Cerebellar nuclear complex (tissue), 1 donor: ENCODE results near the gene RAD51B.
"Not testable (repeated sequence)": the region's sequence is repeated elsewhere in the genome, so short reads cannot be mapped to it uniquely, and the experiment has no call there.

ENCODE experiments used
- DNase-seq, 2 experiments: peaks; one replicate each; lab custom pipeline; 2025; lab: John Stamatoyannopoulos, UW

Gene RAD51B

DNA sequence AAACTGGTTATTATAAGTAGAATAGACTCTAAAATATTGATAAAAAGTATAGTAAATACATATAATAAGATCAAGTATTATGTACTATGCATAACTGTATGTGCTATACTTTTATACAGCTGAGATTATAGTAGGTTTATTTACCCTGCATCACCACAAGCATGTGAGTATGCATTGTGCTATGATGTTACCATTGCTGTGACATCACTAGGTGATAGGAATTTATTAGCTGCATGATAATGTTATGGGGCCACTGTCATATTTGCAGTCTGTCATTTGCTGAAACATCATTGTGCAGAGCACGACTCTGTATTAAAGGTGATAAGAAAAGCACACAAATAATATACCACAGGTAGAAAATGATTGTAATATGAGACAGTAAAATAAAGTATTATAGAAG is 587.7 kb downstream of the RAD51B start:
- DNase-seq, result no peak

DNA sequence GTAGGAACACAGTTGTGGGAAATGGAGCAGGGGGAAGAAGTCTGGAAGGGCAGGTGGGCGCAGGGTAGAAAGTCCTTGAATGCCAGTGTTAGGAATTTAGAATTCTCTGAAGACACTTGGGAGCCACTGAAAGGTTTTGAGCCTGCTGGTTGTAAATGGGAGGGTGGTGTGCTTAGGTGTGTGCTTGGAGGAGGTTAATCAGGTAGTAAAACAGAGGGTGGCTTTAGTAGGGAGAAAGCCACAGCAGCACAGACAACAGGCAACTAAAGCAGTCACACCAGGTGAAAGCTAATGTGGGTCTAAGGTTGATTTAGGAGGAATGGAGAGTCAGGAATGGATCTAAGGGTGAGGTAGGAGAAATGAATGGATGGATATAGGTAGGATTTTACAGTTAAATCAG is 588.2 kb downstream of the RAD51B start:
- DNase-seq, result no peak

DNA sequence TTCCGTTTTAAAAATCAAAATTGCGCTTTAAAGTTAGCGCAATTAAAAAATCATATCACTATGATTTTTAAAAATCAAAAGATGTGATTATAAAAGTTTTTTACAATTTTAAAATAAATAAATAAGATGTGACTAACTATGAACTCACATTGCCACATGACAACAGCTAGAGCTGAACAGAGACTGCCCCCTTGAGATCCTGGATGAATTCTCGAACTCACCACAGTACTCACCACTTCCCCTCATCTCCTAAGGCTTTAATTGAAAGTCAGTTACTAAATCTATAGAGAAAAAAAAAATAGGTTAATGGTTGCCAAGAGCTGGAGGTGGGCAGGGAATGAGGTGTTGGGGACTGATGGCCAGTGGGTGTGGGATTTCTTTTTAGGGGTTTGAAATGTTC is 589.1 kb downstream of the RAD51B start:
- no peak for DNase-seq

DNA sequence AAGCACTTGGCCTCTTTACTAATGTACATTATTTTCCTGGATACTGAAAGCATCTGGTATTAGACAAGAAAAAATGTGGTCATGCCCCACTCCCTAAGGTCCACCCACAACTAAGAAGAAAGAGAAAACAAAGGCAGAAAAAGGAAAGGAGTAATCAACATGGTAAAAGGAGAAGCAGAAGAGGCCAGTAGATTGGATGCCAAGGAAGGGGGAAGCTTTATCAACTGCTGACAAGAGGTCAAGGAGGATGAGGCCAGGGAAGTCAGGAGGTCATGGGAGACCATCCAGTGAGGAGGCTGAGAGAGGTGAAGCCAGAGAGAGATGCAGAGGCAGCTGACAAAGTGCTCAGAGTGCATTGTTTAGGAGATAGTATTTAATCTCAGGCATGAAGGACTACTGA is 589.8 kb downstream of the RAD51B start:
- no peak for DNase-seq

DNA sequence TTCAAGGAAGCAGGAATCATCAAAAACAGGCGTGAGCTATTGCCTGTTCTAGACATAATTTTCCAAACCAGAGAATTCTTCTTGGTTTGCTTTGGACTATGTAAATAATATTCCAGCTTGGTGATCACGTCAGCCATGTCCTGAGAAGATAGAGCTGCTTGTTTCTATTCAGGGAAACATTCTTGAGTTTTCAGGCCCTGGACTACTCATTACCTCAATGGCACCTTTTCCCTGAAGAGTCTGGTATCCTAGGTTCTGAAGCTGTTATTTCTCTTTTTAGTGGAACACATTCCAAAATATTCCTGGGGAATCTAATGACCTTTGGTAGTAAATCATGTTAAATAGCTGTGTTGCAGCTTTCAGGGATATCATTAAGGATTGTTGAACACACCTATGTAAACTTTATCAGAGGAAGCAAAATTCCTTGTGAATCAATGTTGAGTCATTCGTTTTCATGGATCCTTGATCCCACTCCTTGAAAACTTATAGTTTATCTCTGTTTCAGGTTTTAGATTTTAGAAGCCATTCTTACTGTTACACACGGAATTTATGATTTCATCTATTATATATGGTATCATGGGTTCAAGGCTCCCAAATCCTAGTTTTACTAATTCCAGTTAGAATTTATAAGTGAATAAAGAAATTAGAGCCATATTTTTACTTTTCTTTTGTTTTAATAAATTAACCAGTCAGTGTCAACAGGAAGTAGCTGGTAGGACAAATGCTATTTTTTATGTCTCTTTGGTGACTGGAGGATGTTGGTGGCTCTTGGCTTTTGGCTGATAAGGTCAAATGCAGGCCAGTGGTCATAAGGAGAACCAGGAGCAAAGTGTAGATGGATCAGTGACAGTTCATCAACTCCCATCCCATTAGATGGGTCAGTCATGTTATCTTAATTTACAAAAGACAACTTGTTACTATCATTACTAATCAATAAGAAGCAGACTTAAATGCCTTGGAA is 593.2 kb downstream of the RAD51B start:
- DNase-seq, result no peak

DNA sequence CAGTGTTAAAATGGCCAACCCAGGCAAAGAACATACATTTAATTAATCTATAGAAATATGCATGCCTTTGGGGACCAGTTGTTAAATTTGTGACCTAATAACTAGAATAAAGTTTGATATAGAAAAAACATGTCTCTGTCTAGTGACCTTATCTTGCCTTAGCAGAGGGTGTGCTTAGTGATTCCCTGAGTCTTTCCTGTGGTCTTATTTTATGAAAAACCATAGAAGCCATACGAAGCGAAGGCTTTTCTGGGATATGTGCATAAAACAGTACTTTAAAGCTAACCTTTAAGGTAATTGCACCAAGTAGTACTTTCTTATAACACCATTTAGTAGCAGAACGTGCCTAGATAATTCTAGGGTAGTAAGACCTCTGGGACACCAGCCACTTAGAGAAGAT is 593.9 kb downstream of the RAD51B start:
- no peak for DNase-seq

DNA sequence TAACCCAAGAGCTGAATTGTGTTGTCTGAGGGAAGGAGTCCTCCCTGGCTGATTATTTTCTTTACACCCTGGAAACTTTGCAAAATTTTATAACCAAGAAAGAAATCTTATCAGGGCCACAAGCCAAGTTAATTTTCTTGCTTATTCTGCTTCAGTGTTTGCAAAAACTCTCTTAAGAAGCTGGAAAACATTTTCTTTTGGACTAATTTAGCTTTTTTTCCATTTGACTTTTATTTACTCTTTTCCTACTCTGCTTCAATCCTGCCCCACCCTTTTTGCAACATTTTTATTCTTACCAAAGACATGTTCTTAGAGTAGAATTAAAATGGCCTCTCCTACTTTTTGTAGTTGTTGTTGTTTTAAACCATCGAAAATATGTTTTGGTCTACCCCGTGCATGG is 594.5 kb downstream of the RAD51B start:
- DNase-seq, result no peak

DNA sequence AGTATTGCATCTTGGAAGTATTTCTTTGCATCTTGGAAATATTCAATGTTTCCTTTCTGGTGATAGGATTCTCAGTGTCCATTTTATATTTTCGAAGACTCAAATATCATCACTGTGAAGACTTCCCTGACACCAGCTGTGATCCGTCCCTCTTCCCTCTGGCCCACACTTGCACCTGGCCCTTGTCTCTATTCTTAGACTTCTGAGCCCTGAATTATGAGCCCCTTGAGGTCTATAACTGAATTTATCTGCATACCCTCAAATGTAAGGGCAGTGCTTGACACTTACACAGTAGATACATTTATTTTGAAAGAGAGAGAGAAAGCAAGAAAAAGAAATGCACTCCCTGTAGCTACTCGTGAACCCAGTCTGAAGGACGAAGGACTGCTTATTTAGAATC is 596.6 kb downstream of the RAD51B start:
- no peak for DNase-seq

DNA sequence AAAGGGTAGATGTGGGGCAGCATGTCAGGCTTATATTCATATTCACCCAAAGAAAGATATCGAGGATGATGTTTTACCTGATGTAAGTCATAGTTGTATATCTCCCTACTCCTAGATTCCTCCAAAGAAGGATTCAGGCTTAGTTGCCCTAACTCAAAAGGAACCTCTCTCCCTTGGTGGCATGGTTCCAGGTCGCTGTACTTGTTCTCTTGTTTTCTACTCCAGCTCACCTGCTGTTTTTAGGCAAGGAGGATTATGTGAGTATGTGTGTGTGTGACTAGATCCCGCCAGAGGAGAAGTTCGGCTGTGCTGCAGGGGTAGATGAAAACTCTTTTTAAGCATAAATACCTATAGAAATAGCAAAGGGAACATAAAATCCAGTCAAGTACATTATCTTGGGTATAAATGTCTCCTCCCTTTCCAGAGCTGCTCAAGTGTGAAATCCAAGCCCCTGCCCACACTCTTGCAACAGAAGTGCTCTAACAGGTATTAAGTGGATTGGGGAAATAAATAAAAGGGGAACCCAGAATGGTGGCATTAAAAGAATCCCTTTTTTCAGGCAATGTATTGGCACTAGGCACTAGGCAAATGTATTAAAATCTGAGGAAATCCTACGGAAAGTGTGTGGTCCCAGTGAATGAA is 597.6 kb downstream of the RAD51B start:
- no peak for DNase-seq

DNA sequence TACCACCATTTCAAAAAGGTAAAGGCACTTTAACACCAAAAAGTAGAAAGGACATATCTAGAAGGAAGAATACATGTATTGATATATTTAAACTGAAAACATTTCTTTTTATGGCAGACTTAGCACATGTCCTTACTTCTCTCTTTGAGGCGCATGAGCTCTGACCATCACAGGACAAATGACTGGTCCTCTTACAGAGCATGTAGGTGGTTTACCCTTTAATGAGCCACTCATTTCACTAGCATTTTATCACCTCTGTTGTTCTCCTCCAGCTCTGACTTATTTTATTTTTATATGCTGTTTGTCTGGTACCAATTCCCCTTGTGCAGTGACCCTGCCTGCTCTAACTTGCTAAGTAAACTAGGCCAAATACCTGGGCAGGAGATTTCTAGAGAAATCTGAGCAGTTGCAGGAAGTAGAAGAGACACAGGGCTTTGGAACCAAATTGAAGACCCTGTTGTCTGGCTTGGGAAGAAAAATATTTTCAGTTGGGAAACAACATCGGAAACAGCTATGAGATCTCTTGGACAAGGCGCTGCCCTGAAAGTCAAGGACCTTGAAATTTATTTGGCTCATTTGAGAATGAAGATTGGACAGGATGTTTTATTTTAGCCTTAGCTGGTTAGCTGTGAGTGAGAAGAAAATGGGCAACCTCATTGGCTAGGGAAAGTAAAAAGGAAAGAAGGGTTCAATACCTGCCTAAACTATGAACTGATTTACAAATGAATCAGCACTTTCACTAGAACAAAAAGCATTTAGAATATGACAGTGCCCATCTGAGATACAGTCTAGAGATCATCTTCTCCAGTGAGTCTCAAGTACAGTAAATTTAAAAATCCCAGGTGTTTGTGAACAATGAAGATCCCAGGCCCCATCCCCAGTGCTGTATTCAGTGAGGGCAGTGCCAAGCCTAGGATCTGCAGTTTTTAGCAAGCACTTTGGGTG is 598.9 kb downstream of the RAD51B start:
- DNase-seq, result no peak

DNA sequence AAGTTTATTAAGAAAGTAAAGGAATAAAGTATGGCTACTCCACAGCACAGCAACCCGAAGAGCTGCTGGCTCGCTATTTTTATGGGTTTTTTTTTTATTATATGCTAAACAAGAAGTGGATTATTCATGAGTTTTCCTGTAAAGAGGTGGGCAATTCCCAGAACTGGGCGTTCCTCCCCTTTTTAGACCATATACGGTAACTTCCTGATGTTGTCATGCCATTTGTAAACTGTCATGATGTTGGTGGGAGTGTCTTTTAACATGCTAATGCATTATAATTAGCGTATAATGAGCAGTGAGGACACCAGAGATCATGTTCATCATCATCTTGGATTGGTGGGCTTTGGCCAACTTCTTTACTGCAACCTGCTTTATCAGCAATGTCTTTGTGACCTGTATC is 600.8 kb downstream of the RAD51B start:
- no peak for DNase-seq

DNA sequence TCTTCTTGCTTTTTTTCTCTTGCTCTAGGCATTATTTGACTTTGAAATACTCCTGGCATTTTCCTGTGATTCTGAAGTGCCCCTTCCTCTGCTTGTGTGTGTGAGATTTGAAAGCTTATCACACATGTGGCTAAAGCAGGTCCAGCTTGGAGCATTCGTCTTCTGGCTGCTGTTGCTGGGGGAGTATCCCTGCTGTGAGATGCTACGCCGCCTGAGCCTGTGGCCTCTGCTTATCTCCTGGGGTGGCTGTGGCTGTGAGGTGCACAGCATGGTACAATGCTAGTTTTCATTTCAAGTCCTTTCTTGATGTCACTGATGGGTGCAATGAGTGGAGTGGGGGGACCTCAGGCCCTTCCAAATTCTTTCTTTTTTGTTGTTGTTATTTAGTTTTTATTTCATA is 601.5 kb downstream of the RAD51B start:
- DNase-seq, result no peak

DNA sequence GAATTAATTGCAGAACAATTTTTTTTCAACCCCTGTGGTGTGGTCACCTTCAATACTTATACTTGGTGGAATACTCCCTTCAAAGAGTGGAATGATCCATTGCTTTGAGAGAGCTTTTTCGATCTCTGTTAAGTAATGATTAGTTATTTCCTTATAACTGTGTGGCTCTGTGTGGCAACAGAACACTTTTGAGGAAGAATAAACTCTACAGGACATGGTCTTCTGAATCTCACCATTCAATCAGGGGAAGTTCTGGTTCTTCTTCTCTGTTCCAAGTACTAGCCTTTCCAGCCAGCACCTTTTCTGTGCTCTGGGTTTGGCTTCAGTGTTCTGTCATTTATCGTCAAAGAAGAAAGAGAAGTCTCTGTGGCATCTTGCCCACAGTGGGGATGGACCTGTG is 604.1 kb downstream of the RAD51B start:
- DNase-seq, result no peak

DNA sequence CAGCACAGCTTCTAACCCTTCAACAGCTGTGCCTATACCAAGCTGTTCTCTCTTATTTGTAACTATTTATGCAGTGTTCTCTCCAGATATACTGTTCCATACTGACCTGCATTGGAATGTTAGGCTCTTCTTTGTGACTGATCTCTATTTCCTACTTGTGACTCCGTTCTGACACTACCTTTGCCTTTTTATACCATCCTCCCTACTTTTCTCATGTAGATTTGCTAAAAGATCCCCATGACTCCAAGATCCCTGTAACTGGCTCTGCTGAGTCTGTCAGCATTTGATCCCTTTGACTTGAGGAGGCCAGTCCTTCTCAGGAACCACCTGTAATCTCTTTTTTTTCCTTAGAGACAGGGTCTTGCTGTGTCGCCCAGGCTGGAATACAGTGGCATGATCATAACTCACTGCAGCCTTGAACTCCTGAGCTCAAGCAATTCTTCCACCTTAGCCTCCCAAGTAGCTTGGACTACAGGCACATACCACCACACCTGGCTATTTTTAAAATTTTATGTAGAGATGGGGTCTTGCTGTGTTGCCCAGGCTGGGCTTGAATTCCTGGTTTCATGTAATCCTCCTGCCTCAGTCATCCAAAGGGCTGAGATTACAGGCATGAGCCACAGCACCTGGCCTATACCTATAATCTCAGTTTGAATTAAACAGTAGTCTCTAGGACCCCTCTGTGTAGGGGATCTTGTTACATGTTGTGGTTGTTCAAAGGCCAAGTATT is 605.0 kb downstream of the RAD51B start:
- DNase-seq, result no peak

DNA sequence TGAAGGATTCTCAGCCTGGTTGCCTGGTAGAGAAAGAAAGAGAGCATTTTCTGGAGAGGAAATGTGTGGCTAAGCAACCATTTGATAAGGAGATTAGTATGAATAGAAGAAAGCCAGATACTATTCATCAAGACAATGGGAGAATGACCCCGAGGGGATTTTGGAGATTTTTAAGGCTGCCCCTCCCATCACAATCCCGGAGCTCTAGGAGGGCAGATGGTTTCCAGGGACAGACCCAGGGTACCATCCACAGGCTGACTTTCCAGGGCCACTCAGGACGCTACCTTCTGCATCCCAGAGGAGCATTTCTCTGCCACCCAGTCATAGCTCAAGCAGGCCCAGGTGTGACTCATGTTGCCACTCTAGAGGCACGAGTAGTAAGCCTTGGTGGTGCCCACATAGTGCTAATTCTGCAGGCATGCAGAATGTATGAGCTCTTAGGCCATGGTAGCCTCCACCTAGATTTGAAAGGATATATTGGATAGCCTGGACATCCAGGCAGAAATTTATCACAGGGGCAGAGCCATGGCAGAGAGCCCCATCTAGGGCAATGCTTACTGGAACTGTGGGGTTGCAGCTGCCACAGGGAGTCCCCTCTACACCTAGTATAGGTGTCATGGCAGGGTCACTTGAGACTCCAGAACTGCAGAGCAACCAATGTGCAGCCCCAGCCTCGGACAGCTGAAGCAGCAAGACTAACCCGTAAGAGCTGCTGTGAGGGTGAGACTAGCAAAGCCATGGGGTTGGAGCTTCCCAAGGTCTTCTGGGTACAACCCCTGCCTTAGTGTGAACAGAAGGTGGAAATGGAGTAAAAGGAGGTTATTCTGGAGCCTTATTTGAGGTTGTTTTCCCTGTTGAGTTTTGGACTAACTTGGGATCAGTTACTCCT is 607.3 kb downstream of the RAD51B start:
- no peak for DNase-seq

DNA sequence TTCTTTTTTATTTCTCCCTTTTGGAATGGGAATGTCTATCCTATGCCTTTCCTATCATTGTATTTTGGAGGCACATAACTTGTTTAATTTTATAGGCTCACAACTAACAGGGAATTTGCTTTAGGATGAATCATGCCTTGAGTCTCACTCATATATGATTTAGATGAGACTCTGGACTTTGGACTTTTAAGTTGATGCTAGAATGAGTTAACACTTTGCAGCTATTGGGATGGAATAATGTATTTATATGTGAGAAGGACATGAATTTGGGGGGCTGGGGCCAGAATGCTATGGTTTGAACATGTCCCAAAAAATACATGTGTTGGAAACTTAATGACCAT is 607.9 kb downstream of the RAD51B start:
- no peak for DNase-seq

DNA sequence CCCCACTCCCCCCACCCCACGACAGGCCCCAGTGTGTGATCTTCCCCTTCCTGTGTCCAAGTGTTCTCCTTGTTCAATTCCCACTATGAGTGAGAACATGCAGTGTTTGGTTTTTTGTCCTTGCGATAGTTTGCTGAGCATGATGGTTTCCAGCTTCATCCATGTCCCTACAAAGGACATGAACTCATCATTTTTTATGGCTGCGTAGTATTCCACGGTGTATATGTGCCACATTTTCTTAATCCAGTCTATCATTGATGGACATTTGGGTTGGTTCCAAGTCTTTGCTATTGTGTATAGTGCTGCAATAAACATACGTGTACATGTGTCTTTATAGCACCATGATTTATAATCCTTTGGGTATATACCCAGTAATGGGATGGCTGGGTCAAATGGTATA is 609.3 kb downstream of the RAD51B start:
- DNase-seq, result not testable (repeated sequence)

DNA sequence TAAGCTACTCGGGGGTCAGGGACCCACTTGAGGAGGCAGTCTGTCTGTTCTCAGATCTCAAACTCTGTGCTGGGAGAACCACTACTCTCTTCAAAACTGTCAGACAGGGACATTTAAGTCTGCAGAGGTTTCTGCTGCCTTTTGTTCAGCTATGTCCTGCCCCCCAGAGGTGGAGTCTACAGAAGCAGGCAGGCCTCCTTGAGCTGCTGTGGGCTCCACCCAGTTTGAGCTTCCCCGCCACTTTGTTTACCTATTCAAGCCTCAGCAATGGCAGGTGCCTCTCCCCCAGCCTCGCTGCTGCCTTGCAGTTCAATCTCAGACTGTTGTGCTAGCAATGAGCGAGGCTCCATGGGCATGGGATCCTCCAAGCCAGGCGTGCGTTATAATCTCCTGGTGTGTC is 614.6 kb downstream of the RAD51B start:
- DNase-seq, result not testable (repeated sequence)

DNA sequence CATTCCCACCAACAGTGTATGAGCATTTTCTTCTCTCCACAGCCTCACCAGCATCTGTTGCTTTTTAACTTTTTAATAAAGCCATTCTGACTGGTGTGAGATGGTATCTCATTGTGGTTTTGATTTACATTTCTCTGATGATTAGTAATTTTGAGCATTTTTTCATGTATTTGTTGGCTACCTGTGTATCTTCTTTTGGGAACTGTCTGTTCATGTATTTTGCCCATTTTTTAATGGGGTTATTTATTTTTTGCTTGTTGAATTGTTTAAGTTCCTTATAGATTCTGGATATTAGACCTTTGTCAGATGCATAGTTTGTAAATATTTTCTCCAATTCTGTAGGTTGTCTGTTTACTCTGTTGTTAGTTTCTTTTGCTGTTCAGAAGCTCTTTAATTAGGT is 616.1 kb downstream of the RAD51B start:
- not testable (repeated sequence) for DNase-seq

DNA sequence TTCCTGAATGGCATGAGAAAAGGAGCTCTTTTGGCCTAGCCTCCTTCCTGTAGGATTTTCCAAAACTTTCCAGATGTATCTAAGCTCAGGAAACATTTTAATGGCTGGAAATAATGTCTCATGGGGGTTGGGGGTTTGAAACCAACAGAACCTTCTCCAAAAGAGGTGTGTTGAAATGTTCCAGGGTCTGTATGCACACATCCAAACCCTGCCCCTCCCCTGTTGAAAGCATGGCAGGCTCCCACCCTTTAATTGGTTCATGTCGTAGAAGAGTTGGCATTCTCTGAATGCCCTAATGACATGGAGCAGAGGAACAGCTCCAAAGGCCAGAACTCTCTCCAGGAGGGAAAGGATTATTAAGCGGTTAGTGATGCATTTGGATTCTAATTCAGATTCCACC is 620.1 kb downstream of the RAD51B start:
- no peak for DNase-seq

DNA sequence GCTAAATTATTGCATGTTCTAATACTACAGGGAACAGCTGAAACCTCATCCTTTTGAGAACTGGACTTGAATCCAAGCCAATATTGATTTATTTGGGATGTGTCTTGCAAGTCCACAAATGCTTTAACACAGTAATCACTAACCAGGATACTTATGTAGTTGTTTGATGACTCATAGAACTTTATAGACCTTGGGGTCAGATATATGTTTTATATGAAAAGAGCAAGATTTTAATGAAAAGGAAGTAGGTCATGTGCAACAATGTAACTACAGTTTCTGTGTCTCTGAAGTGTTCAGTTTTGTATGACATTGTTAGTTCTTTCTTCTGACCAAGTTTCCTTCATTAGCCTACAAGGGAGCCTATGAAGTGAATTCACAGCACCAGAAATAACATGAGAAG is 621.2 kb downstream of the RAD51B start:
- DNase-seq, result no peak
